Hypothalamus (tissue), 51 donors: ENCODE results near the gene MUC7.

Experiments used
- DNase-seq, 51 donors: peaks; one replicate each; lab custom pipeline; 2025; lab: John Stamatoyannopoulos, UW

Gene MUC7

DNA sequence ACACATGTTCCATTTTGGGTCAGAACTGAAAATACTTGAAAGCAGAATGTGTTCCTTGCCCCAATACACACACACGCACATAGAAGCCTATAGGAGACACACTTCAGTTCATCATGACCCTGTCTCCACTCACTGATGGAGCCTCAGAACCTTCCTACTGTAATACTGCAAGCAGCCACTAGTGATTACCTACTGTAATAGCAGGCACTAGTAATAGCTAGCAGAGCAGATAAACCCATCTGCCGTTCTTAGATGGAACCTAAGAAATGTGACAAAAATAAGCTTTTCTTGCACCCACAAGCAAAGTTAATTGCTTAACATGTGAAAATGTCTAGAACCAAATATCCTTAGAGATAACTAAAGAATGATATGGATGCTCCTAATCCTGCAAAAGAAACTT, 60.0 kb downstream of the MUC7 start:
- no peak for DNase-seq
